Panc1 (cell line): ENCODE data around the gene KMT2E. TPM values are rescaled to one million over a fixed set of nuclear protein-coding genes. Genes with fewer than 3 reads are reported as not detected.

ENCODE experiments used
- ATAC-seq: fragments of 200-7000 bp; cut with Tn5 transposase; 2 replicates; pipeline ENCODE4 v1.9.1; 2020; ENCODE audit warnings: mild to moderate bottlenecking, moderate library complexity
- BruUV-seq: library from RNA; stranded (reverse); fragments of 400-500 nt; replicated peaks from 2 replicates; lab custom pipeline; 2021; lab: Mats Ljungman, UMichigan
- CTCF ChIA-PET: fragments of 300-600 bp; sonication (Branson Sonifier 250); formaldehyde crosslinking; loops from one replicate; lab custom pipeline; 2022; ENCODE audit warnings: antibody characterized with exemption; lab: Charles Lee
- POLR2A ChIA-PET: fragments of 300-600 bp; sonication (Branson Sonifier 250); formaldehyde crosslinking; loops from one replicate; lab custom pipeline; 2022; ENCODE audit warnings: antibody characterized with exemption; lab: Charles Lee
- DNase-seq: peaks from one replicate; pipeline ENCODE4 v3.0.0-alpha.2; 2010; ENCODE audit warnings: low read depth, low spot score
- H3K27ac ChIP-seq: 2 replicates; pipeline ENCODE4 v1.5.1; 2011; ENCODE audit warnings: mild to moderate bottlenecking, low read length, inconsistent platforms
- H3K27me3 ChIP-seq: fragments of 200-500 bp; sonication (Bioruptor generic); 2 replicates; pipeline ENCODE4 v1.6.0; 2014; ENCODE audit warnings: low read length, inconsistent platforms; ENCODE audit not compliant: control insufficient read depth, insufficient read depth
- H3K36me3 ChIP-seq: fragments of 200-500 bp; sonication (Bioruptor generic); 2 replicates; pipeline ENCODE4 v1.5.1; 2014; ENCODE audit warnings: inconsistent platforms, mild to moderate bottlenecking, low read length, moderate library complexity; ENCODE audit not compliant: control insufficient read depth, insufficient read depth
- H3K4me1 ChIP-seq: 2 replicates; pipeline ENCODE4 v1.5.1; 2011; ENCODE audit warnings: inconsistent platforms, mild to moderate bottlenecking, low read length, moderate library complexity; ENCODE audit not compliant: control insufficient read depth, insufficient read depth
- H3K4me3 ChIP-seq, 2 experiments: 2 replicates each; pipeline ENCODE4 v1.5.1; 2011 to 2012; ENCODE audit warnings: low read depth in 2 of 2, low read length in 2 of 2, mild to moderate bottlenecking in 2 of 2, inconsistent platforms in 1 of 2, moderate library complexity in 1 of 2
- H3K9me3 ChIP-seq: fragments of 200-500 bp; sonication (Bioruptor generic); 2 replicates; pipeline ENCODE4 v1.5.1; 2014; ENCODE audit warnings: low read depth, mild to moderate bottlenecking, inconsistent platforms, low read length, moderate library complexity; ENCODE audit not compliant: control insufficient read depth, insufficient read depth
- CTCF ChIP-seq: fragments of 450-650 bp; IDR thresholded peaks from 2 replicates; pipeline ENCODE4 v1.5.1; 2017; ENCODE audit warnings: mild to moderate bottlenecking
- POLR2AphosphoS5 ChIP-seq: IDR thresholded peaks from 2 replicates; pipeline ENCODE4 v1.6.1; 2012; ENCODE audit warnings: mild to moderate bottlenecking, low read depth, low read length, moderate library complexity
- REST ChIP-seq, 2 experiments: IDR thresholded peaks; 2 replicates each; pipeline ENCODE4 v1.6.1; 2011 to 2012; ENCODE audit warnings: low read depth in 2 of 2, control low read depth in 1 of 2, low read length in 1 of 2, mild to moderate bottlenecking in 1 of 2, moderate library complexity in 1 of 2; ENCODE audit not compliant: insufficient read depth in 1 of 2
- SIN3A ChIP-seq: IDR thresholded peaks from 2 replicates; pipeline ENCODE4 v1.6.1; 2012; ENCODE audit warnings: low read depth, mild to moderate bottlenecking, low read length, moderate library complexity, borderline replicate concordance; ENCODE audit not compliant: insufficient read depth
- TCF7L2 ChIP-seq: IDR thresholded peaks from 2 replicates; pipeline ENCODE4 v1.6.1; 2011; ENCODE audit warnings: mild to moderate bottlenecking, low read depth, low read length, inconsistent platforms
- in situ Hi-C: cut with HindIII; loops from 2 replicates; pipeline ENCODE4 v1.10.0; 2016; ENCODE audit warnings: low sequenced_read_pairs, low pct_unique_long_range_greater_than_20kb
- intact Hi-C: fragments of 100-400 bp; cut with micrococcal nuclease; formaldehyde crosslinking; loops from one replicate; pipeline ENCODE4 v1.10.0; 2022; ENCODE audit not compliant: unreplicated experiment
- total RNA-seq: library from RNA; stranded (reverse); gene quantifications from one replicate; pipeline ENCODE4 v1.2.1, GENCODE V29; 2021; ENCODE audit not compliant: unreplicated experiment

The KMT2E gene
- total RNA-seq, 1 experiment from 2014 or later, result 51.4 TPM

- H3K4me1 ChIP-seq, result peaks cover 29% of the 10 kb centered on the region
- H3K9me3 ChIP-seq, result no peaks in the 10 kb centered on the region
- in situ Hi-C loops, result no loop called here
- POLR2A ChIA-PET, result no interaction called here
- intact Hi-C loops, result no loop called here
- no peak for TF ChIP-seq CTCF
- TF ChIP-seq REST (IDR thresholded peaks at IDR 0.05; ENCODE audit: insufficient read depth in 1 of 2, low read depth in 2 of 2, low read length in 1 of 2), result no peak
- no peak for TF ChIP-seq TCF7L2
- no peak for TF ChIP-seq POLR2AphosphoS5
- no peak for TF ChIP-seq SIN3A
- H3K4me3 ChIP-seq, result peak overlapping the region; percentile 92 to 93
- no peaks in the 10 kb centered on the region for H3K27me3 ChIP-seq
- no TSS peak for BruUV-seq
- DNase-seq, result no peak
- peaks cover 13% of the 10 kb centered on the region for H3K36me3 ChIP-seq
- peak overlapping the region; percentile 100 for H3K27ac ChIP-seq
- CTCF ChIA-PET, result no interaction called here
- ATAC-seq, result no peak
Measured at GRCh38 chr7:105009667-105010503, 4.1 kb upstream of the KMT2E start.

- peaks cover 29% of the 10 kb centered on the region for H3K4me1 ChIP-seq
- intact Hi-C loops (no loop called here), in situ Hi-C loops (no loop called here)
- H3K36me3 ChIP-seq, result peaks cover 18% of the 10 kb centered on the region
- no peak for ATAC-seq
- peak overlapping the region; percentile 92 to 93 for H3K4me3 ChIP-seq
- POLR2A ChIA-PET, result interaction anchor here (0.9 to 1.5 kb wide), 2 partner anchors 9 to 27 kb away, joined by 3 to 4 read pairs; no protein-coding TSS in a partner anchor
- H3K27ac ChIP-seq, result peak overlapping the region; percentile 100
- DNase-seq, result no peak
- CTCF ChIA-PET, result no interaction called here
- H3K27me3 ChIP-seq, result no peaks in the 10 kb centered on the region
- no peaks in the 10 kb centered on the region for H3K9me3 ChIP-seq
- BruUV-seq, result no TSS peak
- TF ChIP-seq POLR2AphosphoS5, result no peak
- TF ChIP-seq SIN3A, result no peak
- no peak for TF ChIP-seq CTCF
- no peak for TF ChIP-seq REST (IDR thresholded peaks at IDR 0.05; ENCODE audit: insufficient read depth in 1 of 2, low read depth in 2 of 2, low read length in 1 of 2)
- TF ChIP-seq TCF7L2, result no peak
Measured at GRCh38 chr7:105010504-105011130, 3.4 kb upstream of the KMT2E start.
